ENCODE measurements around the gene KCNIP1. TPM values are rescaled to one million over a fixed set of nuclear protein-coding genes. Genes with fewer than 3 reads are reported as not detected.
A peak's percentile ranks its signal among the peaks of the same experiment; 100 is the strongest.

Gene KCNIP1
- total RNA-seq, 1 donor from 2014 or later: 0.16 TPM

DNA sequence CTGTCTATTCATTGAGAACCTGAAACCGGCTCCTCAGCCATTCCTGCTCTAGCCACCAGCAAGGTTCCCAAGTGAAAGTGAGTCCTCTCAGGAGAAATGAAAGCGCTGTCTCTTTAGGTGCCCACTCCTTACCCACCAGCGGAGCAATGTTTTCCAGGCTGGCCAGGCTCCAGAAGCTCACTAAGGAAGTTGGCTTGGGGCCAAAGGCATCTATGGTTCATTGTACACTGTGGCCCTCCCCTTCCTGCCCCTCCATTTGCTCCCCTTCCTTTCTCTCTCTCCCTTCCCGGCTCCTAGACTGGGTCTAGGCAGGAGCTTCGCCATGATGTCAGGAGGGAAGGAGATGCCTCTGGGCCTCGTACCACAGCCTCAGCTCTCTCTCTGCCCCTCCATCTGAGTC, 278.6 kb downstream of the KCNIP1 start:
- H3K36me3 ChIP-seq: no peaks in the 10 kb centered on the region
- no peak for DNase-seq
- H3K27ac ChIP-seq (replicated peaks): peak overlapping the region; percentile 63
- H3K27me3 ChIP-seq (ENCODE audit: low read depth): no peaks in the 10 kb centered on the region
- peaks cover 44% of the 10 kb centered on the region for H3K4me1 ChIP-seq
- no peak overlapping the region for H3K4me3 ChIP-seq
- H3K9me3 ChIP-seq (replicated peaks): no peaks in the 10 kb centered on the region
- intact Hi-C loops (cut with micrococcal nuclease): no loop called here
- TF ChIP-seq CTCF (IDR thresholded peaks at IDR 0.05; ENCODE audit: borderline replicate concordance): no peak

- intact Hi-C loops (cut with micrococcal nuclease): no loop called here
- no peaks in the 10 kb centered on the region for H3K9me3 ChIP-seq (replicated peaks)
- H3K27me3 ChIP-seq (ENCODE audit: low read depth): no peaks in the 10 kb centered on the region
- H3K4me3 ChIP-seq: no peak within 1 kb of the TSS
- H3K27ac ChIP-seq (replicated peaks): peak within 1 kb of the TSS; percentile 63
- DNase-seq: no peak
- H3K36me3 ChIP-seq: no peaks in the 10 kb centered on the region
- peaks cover 55% of the 10 kb centered on the region for H3K4me1 ChIP-seq
- TF ChIP-seq CTCF (IDR thresholded peaks at IDR 0.05; ENCODE audit: borderline replicate concordance): no peak
These were observed 279.9 kb downstream of the KCNIP1 start, which contains the start of gene GABRP for GRCh38 chr5:170783498-170784247. GABRP (plus strand) TSS chr5:170783725; CDS start chr5:170788616, 4,891 bp downstream.

GRCh38 chr5:170785416-170785815, 281.6 kb downstream of the KCNIP1 start:
- no peak overlapping the region for H3K4me3 ChIP-seq
- DNase-seq: no peak
- intact Hi-C loops (cut with micrococcal nuclease): no loop called here
- H3K27ac ChIP-seq (replicated peaks): peak overlapping the region; percentile 16
- no peaks in the 10 kb centered on the region for H3K27me3 ChIP-seq (ENCODE audit: low read depth)
- no peak for TF ChIP-seq CTCF (IDR thresholded peaks at IDR 0.05; ENCODE audit: borderline replicate concordance)
- H3K4me1 ChIP-seq: peaks cover 71% of the 10 kb centered on the region
- no peaks in the 10 kb centered on the region for H3K36me3 ChIP-seq
- H3K9me3 ChIP-seq (replicated peaks): no peaks in the 10 kb centered on the region

Other genes with a start within 250 kb of the KCNIP1 start
- gene LCP2, start 206.2 kb upstream of the KCNIP1 start, total RNA-seq: 3.9 TPM
- gene KCNMB1, start 114.7 kb upstream of the KCNIP1 start, total RNA-seq: 1.3 TPM

All from left ventricle myocardium inferior (tissue), 1 donor.